Neutrophil (primary cell): ENCODE results near the gene NEK11.

Experiments
- H3K27ac ChIP-seq: fragments of 200-600 bp; sonication (generic); 2 replicates; pipeline ENCODE4 v1.5.1; 2016; ENCODE audit warnings: mild to moderate bottlenecking, moderate library complexity
- H3K27me3 ChIP-seq: fragments of 200-600 bp; sonication (generic); 2 replicates; pipeline ENCODE4 v1.6.0; 2016; ENCODE audit warnings: mild to moderate bottlenecking
- H3K36me3 ChIP-seq: fragments of 200-600 bp; sonication (generic); 2 replicates; pipeline ENCODE4 v1.5.1; 2017
- H3K4me1 ChIP-seq, 2 experiments: fragments of 200-600 bp in 1 of 2; sonication (generic) in 1 of 2; 1 replicate in 1 of 2; 2 replicates in 1 of 2; pipeline versions ENCODE4 v1.5.1 to v1.6.1; 2013 to 2016; ENCODE audit warnings: low read depth in 1 of 2, low read length in 1 of 2, mild to moderate bottlenecking in 1 of 2, moderate library complexity in 1 of 2; ENCODE audit not compliant: control insufficient read depth in 1 of 2, insufficient read depth in 1 of 2
- H3K4me3 ChIP-seq, 2 experiments: fragments of 200-600 bp in 1 of 2; sonication (generic) in 1 of 2; 1 replicate in 1 of 2; 2 replicates in 1 of 2; pipeline ENCODE4 v1.5.1; 2013 to 2016; ENCODE audit warnings: low read depth in 1 of 2, low read length in 1 of 2, mild to moderate bottlenecking in 1 of 2, moderate library complexity in 1 of 2
- H3K9me3 ChIP-seq: fragments of 200-600 bp; sonication (generic); 2 replicates; pipeline ENCODE4 v1.5.1; 2016
- CTCF ChIP-seq: fragments of 200-600 bp; sonication (generic); IDR thresholded peaks from 2 replicates; pipeline ENCODE4 v1.5.1; 2016; ENCODE audit warnings: antibody characterized with exemption

Gene NEK11

GRCh38 chr3:131250466-131250865 is 223.8 kb downstream of the NEK11 start:
- no peak for TF ChIP-seq CTCF
- H3K27me3 ChIP-seq = no peaks in the 10 kb centered on the region
- H3K4me3 ChIP-seq = no peak overlapping the region
- H3K9me3 ChIP-seq = no peaks in the 10 kb centered on the region
- no peaks in the 10 kb centered on the region for H3K36me3 ChIP-seq
- no peak overlapping the region for H3K27ac ChIP-seq
- no peaks in the 10 kb centered on the region for H3K4me1 ChIP-seq

- no peaks in the 10 kb centered on the region for H3K9me3 ChIP-seq
- H3K27ac ChIP-seq = no peak overlapping the region
- no peaks in the 10 kb centered on the region for H3K4me1 ChIP-seq
- H3K36me3 ChIP-seq = no peaks in the 10 kb centered on the region
- no peak overlapping the region for H3K4me3 ChIP-seq
- H3K27me3 ChIP-seq = no peaks in the 10 kb centered on the region
- no peak for TF ChIP-seq CTCF
These were observed 233.8 kb downstream of the NEK11 start for GRCh38 chr3:131260525-131260924.

- Histone ChIP-seq H3K4me3 (no peak overlapping the region), H3K36me3 (no peaks in the 10 kb centered on the region), H3K27me3 (no peaks in the 10 kb centered on the region), H3K4me1 (no peaks in the 10 kb centered on the region), H3K27ac (no peak overlapping the region), H3K9me3 (no peaks in the 10 kb centered on the region)
- TF ChIP-seq CTCF = no peak
These were observed 234.4 kb downstream of the NEK11 start for GRCh38 chr3:131261104-131261503.

- no peak overlapping the region for H3K27ac ChIP-seq
- no peaks in the 10 kb centered on the region for H3K36me3 ChIP-seq
- H3K4me3 ChIP-seq = no peak overlapping the region
- H3K4me1 ChIP-seq = no peaks in the 10 kb centered on the region
- no peaks in the 10 kb centered on the region for H3K27me3 ChIP-seq
- no peak for TF ChIP-seq CTCF
- H3K9me3 ChIP-seq = no peaks in the 10 kb centered on the region
These were observed 248.9 kb downstream of the NEK11 start for GRCh38 chr3:131275556-131275955.

- no peaks in the 10 kb centered on the region for H3K4me1 ChIP-seq
- H3K27ac ChIP-seq = no peak overlapping the region
- no peaks in the 10 kb centered on the region for H3K36me3 ChIP-seq
- no peak for TF ChIP-seq CTCF
- no peak overlapping the region for H3K4me3 ChIP-seq
- H3K9me3 ChIP-seq = no peaks in the 10 kb centered on the region
- H3K27me3 ChIP-seq = no peaks in the 10 kb centered on the region
These were observed 251.3 kb downstream of the NEK11 start for GRCh38 chr3:131277836-131278497.
